ENCODE measurements around the gene SAYSD1.

SAYSD1 gene

DNA sequence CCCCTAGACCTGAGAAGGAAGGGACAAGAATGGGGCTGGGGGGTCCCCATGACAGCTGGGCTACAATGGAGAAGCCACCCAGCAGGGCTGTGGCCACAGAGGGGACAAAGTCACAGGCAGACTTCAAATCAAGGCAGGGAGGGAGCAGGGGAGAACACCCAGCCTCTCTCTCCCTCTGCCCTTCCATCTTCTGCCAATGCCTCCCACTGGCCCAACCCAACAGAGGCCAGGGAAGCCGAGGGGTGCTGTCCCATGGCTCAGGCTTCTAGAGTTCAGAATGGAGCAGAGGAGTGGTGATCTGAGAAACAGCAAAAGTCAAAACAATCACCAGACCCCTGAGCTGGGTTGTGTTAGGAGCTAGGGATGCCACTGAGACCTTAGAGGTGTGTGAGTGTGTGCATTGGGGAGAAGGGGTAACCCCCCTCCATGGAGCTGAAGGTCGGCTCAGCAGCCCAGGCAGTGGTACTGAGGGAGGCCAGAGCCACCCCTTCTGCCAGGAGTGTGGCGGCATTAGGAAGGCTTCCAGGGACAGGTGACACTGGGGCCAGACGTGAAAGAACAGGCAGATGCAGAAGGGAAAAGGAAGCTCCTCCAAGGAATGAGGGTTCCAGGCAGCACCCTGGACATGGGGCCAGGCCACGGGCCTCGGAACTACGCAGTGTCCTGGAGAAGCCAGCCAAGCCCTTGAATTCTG, 54.4 kb downstream of the SAYSD1 start:
- Histone ChIP-seq H3K27me3 (replicated peaks; ENCODE audit: insufficient read depth, low read length) (no peaks in the 10 kb centered on the region), H3K9me2 (replicated peaks; ENCODE audit: insufficient read depth, low read length) (no peaks in the 10 kb centered on the region), H3F3A (ENCODE audit: insufficient read depth, low read length) (no peaks in the 10 kb centered on the region), H3K9ac (ENCODE audit: low read length) (no peak overlapping the region), H3K9me3 (replicated peaks; ENCODE audit: insufficient read depth, low read length) (no peaks in the 10 kb centered on the region), H2AFZ (ENCODE audit: low read length) (no peak overlapping the region), H3K4me3 (ENCODE audit: low read length) (no peak overlapping the region), H3K27ac (ENCODE audit: low read length) (no peak overlapping the region), H3K79me2 (ENCODE audit: low read length) (no peaks in the 10 kb centered on the region), H3K4me1 (ENCODE audit: low read length) (no peaks in the 10 kb centered on the region), H3K4me2 (ENCODE audit: low read depth, low read length) (no peak overlapping the region), H4K20me1 (ENCODE audit: insufficient read depth, low read length) (no peaks in the 10 kb centered on the region), H3K36me3 (replicated peaks; ENCODE audit: insufficient read depth, low read length) (no peaks in the 10 kb centered on the region)
- DNase-seq = no peak
- TF ChIP-seq EZH2phosphoT487 (IDR thresholded peaks at IDR 0.05; ENCODE audit: low read length) (no peak), EZH2 (optimal IDR thresholded peaks at IDR 0.05; ENCODE audit: low read depth, low read length) (no peak)
- TF ChIP-seq, protein P1, sequence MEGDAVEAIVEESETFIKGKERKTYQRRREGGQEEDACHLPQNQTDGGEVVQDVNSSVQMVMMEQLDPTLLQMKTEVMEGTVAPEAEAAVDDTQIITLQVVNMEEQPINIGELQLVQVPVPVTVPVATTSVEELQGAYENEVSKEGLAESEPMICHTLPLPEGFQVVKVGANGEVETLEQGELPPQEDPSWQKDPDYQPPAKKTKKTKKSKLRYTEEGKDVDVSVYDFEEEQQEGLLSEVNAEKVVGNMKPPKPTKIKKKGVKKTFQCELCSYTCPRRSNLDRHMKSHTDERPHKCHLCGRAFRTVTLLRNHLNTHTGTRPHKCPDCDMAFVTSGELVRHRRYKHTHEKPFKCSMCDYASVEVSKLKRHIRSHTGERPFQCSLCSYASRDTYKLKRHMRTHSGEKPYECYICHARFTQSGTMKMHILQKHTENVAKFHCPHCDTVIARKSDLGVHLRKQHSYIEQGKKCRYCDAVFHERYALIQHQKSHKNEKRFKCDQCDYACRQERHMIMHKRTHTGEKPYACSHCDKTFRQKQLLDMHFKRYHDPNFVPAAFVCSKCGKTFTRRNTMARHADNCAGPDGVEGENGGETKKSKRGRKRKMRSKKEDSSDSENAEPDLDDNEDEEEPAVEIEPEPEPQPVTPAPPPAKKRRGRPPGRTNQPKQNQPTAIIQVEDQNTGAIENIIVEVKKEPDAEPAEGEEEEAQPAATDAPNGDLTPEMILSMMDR (IDR thresholded peaks at IDR 0.05; ENCODE audit: low read length) = no peak

DNA sequence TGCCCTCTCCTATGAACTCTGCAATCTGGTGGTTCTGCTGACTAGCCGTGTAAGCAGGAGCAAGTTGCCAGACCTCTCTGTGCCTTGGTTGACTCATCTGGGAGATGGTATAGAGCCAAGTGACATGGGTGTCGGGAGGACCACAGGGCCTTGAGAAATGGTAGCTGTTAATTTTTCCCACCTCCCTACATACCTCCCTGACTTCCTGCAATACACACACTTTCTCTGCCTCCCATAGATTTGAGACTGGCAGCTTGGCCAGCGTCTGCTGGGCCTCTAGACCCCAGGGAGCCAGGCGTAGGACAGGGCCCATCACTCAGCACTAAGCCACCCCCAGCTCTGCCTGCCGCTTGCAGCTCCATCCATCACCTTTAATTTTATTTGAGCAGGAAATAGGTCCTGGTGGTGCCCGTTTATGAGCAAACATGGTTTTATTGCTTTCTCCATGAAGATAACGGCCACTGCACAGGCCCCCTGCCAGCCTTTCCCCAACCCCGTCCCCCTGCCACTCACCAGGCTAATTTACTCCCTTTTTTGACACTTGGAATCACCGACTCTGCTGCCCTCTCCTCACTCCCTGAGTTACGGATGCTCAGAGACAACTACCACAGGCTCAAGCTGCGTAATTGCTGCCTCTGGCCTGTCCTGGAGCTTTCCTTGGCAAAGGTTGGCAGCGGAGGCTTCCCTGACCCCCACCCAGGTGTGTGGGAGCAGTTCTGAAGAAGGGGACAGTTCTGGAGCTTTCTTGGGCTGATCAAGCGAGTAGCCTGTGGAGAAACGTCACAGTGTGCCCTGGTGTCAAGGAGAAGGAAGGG, 55.3 kb downstream of the SAYSD1 start:
- H3K79me2 ChIP-seq (ENCODE audit: low read length) = no peaks in the 10 kb centered on the region
- H4K20me1 ChIP-seq (ENCODE audit: insufficient read depth, low read length) = no peaks in the 10 kb centered on the region
- H3K27me3 ChIP-seq (replicated peaks; ENCODE audit: insufficient read depth, low read length) = no peaks in the 10 kb centered on the region
- H3K36me3 ChIP-seq (replicated peaks; ENCODE audit: insufficient read depth, low read length) = no peaks in the 10 kb centered on the region
- no peaks in the 10 kb centered on the region for H3K9me2 ChIP-seq (replicated peaks; ENCODE audit: insufficient read depth, low read length)
- H3K9me3 ChIP-seq (replicated peaks; ENCODE audit: insufficient read depth, low read length) = no peaks in the 10 kb centered on the region
- DNase-seq = no peak
- H3K27ac ChIP-seq (ENCODE audit: low read length) = no peak overlapping the region
- no peak overlapping the region for H3K4me2 ChIP-seq (ENCODE audit: low read depth, low read length)
- no peak overlapping the region for H3K4me3 ChIP-seq (ENCODE audit: low read length)
- no peaks in the 10 kb centered on the region for H3K4me1 ChIP-seq (ENCODE audit: low read length)
- no peak overlapping the region for H3K9ac ChIP-seq (ENCODE audit: low read length)
- TF ChIP-seq, protein P1 (IDR thresholded peaks at IDR 0.05; ENCODE audit: low read length) = no peak
- no peak for TF ChIP-seq EZH2 (optimal IDR thresholded peaks at IDR 0.05; ENCODE audit: low read depth, low read length)
- no peak for TF ChIP-seq EZH2phosphoT487 (IDR thresholded peaks at IDR 0.05; ENCODE audit: low read length)
- no peaks in the 10 kb centered on the region for H3F3A ChIP-seq (ENCODE audit: insufficient read depth, low read length)
- H2AFZ ChIP-seq (ENCODE audit: low read length) = no peak overlapping the region

DNA sequence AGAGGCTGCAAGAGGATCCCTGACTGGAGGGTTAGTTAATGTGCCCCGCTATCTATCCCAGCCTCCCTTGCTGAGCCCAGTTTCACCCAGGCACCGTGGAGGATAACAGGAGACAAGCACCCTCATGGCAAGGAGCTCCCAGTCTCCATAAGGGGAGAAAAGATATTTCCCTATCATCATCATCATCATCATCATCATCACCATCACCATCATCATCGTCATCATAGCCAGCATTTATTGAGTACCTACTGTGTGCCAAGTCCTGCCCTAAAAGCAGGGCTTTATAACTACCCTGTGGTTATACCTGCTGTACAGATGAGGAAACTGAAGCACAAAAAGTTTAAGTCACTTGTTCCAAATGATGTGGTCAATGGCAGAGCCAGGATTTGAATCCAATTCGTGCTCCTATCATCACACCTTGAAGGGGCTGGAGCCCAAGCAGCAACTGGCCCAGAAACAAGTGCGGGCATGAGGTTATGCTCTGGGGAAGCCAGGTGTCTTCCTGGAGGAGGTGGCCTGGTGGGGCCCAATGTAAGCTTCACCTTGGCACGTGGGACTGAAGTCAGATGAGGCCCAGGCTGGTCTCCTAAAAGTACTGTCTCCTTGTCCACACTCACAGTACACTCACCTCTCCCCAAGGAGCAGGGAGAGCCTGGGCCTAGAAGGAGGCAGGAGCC, 56.4 kb downstream of the SAYSD1 start:
- Histone ChIP-seq H3K9me3 (replicated peaks; ENCODE audit: insufficient read depth, low read length) (no peaks in the 10 kb centered on the region), H3K27me3 (replicated peaks; ENCODE audit: insufficient read depth, low read length) (no peaks in the 10 kb centered on the region), H4K20me1 (ENCODE audit: insufficient read depth, low read length) (no peaks in the 10 kb centered on the region), H3K4me3 (ENCODE audit: low read length) (no peak overlapping the region), H3K4me1 (ENCODE audit: low read length) (no peaks in the 10 kb centered on the region), H3K27ac (ENCODE audit: low read length) (no peak overlapping the region), H3F3A (ENCODE audit: insufficient read depth, low read length) (no peaks in the 10 kb centered on the region), H3K79me2 (ENCODE audit: low read length) (no peaks in the 10 kb centered on the region), H3K9me2 (replicated peaks; ENCODE audit: insufficient read depth, low read length) (no peaks in the 10 kb centered on the region), H3K36me3 (replicated peaks; ENCODE audit: insufficient read depth, low read length) (no peaks in the 10 kb centered on the region), H3K9ac (ENCODE audit: low read length) (no peak overlapping the region), H3K4me2 (ENCODE audit: low read depth, low read length) (no peak overlapping the region), H2AFZ (ENCODE audit: low read length) (no peak overlapping the region)
- TF ChIP-seq, protein P1 (IDR thresholded peaks at IDR 0.05; ENCODE audit: low read length) = no peak
- no peak for TF ChIP-seq EZH2 (optimal IDR thresholded peaks at IDR 0.05; ENCODE audit: low read depth, low read length)
- no peak for TF ChIP-seq EZH2phosphoT487 (IDR thresholded peaks at IDR 0.05; ENCODE audit: low read length)
- DNase-seq = no peak
